ENCODE measurements around the gene GNG12. TPM values are rescaled to one million over a fixed set of nuclear protein-coding genes. Genes with fewer than 3 reads are reported as not detected.

The GNG12 gene
- total RNA-seq, 2 donors from 2014 or later = 29.1 to 45.4 TPM

DNA sequence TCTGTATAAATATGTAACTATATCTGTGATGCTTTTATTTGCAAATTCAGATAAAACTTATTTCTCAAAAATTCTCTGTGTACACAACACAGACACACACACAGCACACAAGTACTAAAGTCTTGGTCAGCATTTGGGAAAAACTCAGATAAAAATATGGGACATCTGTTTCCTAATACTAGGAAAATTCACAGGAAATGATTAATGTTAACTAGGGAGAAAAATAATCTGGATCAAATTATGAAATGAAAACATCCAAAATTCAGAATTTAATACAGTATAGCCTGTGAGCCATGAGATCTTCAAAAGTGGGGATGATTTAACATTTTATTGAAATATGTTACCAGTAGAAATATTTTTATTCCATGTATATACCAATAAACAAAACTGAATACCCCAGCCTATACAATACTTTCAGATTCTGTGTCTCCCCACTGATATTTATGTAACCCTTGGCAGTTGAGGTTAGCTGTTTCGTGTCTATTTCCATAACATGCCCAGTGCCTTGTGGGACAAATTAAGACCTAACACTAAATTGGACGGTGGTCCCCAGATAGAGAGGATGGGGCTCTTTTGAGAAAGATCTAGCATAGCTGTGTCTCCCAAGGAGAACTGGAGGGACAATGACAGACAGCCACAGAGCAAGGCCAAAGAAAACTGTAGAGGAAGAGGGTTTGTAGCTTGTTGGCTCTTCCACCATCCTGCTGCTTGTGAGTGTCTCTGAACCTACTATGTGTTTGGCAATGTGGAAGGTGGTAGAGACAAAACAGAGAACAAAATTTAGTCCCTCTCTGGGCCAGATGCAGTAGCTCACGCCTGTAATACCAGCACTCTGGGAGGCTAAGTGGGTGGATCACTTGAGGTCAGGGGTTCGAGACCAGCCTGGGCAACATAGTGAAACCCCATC lies 47.2 kb downstream of the GNG12 start:
- Histone ChIP-seq H3K9me3 (no peaks in the 10 kb centered on the region), H3K4me1 (no peaks in the 10 kb centered on the region), H3K36me3 (no peaks in the 10 kb centered on the region), H3K27ac (no peak overlapping the region), H3K27me3 (no peaks in the 10 kb centered on the region), H3K4me3 (no peak overlapping the region)
- DNase-seq (ENCODE audit: low spot score) = no peak
- TF ChIP-seq, protein P1, sequence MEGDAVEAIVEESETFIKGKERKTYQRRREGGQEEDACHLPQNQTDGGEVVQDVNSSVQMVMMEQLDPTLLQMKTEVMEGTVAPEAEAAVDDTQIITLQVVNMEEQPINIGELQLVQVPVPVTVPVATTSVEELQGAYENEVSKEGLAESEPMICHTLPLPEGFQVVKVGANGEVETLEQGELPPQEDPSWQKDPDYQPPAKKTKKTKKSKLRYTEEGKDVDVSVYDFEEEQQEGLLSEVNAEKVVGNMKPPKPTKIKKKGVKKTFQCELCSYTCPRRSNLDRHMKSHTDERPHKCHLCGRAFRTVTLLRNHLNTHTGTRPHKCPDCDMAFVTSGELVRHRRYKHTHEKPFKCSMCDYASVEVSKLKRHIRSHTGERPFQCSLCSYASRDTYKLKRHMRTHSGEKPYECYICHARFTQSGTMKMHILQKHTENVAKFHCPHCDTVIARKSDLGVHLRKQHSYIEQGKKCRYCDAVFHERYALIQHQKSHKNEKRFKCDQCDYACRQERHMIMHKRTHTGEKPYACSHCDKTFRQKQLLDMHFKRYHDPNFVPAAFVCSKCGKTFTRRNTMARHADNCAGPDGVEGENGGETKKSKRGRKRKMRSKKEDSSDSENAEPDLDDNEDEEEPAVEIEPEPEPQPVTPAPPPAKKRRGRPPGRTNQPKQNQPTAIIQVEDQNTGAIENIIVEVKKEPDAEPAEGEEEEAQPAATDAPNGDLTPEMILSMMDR (IDR thresholded peaks at IDR 0.05) = no peak

DNA sequence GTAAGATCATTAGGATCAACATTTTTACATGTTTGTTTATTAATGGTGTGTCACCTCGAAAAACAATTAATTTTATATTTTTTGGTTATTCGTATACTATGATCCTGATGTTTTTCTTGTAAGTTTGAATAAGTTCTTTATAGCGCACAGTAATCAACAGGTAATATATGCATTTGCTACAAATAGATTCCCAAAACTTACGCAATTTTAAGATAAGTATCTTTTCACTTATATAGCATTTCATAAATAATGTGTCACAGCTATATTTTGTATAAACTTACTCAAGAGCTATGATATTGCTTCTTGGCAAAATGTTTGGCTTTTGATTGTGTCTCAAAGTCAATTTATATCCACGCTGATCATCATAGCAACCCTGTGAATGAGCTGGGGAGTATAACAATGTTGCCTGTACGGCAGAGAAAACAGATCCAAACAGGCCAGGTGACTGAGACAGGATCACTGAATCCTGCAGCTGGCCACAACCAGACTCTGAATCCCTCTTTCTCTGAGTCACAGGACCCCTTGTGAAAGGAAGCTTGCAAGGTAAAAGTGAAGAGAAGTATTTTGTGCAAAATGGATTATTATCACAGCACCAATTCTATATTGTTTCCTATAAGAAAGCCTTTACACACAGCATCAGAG lies 48.6 kb downstream of the GNG12 start:
- Histone ChIP-seq H3K27me3 (no peaks in the 10 kb centered on the region), H3K27ac (no peak overlapping the region), H3K9me3 (no peaks in the 10 kb centered on the region), H3K4me3 (no peak overlapping the region), H3K36me3 (no peaks in the 10 kb centered on the region), H3K4me1 (no peaks in the 10 kb centered on the region)
- TF ChIP-seq, protein P1 (IDR thresholded peaks at IDR 0.05) = no peak
- DNase-seq (ENCODE audit: low spot score) = no peak

DNA sequence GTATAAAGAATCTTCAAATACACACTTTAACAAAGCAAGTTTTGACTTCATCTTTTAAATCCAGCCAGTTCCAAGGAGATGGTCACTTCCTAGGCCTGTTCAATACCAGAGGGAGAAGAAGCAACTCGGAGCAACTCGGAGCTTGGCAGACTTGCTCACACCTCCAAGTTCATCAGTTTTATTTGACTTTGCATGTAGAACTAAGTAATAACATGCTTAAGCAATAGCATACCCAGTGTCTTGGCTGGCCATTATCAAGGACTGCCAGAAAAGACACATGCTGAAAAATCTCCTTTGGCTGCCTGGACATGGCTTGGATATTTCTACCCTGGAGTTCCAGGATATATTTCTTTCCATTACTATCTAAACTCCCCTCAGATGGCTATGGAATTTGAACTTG lies 52.6 kb downstream of the GNG12 start:
- Histone ChIP-seq H3K27me3 (no peaks in the 10 kb centered on the region), H3K9me3 (no peaks in the 10 kb centered on the region), H3K4me1 (peaks cover 0 to 2% of the 10 kb centered on the region in 2 donors), H3K4me3 (no peak overlapping the region), H3K36me3 (no peaks in the 10 kb centered on the region), H3K27ac (no peak overlapping the region)
- no peak for DNase-seq (ENCODE audit: low spot score)
- TF ChIP-seq, protein P1 (IDR thresholded peaks at IDR 0.05) = no peak

DNA sequence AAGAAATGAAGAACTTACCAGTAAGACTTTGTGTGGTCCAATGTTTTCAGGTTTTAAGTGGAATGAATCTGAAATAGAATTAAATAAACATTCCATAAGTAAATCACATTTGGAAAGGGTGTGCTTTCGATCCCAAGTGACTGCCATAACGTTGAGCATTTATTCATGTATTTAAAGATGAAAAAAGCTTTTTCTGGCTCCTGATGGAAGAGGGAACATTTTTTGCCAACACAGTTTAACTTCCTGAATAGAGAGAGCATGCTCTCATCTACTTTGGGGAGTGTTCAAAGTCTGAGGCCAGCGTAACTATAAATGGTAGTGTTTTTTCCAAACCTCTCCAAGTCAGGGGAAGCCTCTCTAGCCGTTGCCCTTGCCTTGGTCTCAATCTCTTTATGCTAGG lies 55.8 kb downstream of the GNG12 start:
- Histone ChIP-seq H3K27me3 (no peaks in the 10 kb centered on the region), H3K4me1 (peaks cover 0 to 2% of the 10 kb centered on the region in 2 donors), H3K9me3 (no peaks in the 10 kb centered on the region), H3K4me3 (no peak overlapping the region), H3K27ac (peak overlapping the region; percentile 22 to 37), H3K36me3 (no peaks in the 10 kb centered on the region)
- TF ChIP-seq, protein P1 (IDR thresholded peaks at IDR 0.05) = no peak
- no peak for DNase-seq (ENCODE audit: low spot score)

DNA sequence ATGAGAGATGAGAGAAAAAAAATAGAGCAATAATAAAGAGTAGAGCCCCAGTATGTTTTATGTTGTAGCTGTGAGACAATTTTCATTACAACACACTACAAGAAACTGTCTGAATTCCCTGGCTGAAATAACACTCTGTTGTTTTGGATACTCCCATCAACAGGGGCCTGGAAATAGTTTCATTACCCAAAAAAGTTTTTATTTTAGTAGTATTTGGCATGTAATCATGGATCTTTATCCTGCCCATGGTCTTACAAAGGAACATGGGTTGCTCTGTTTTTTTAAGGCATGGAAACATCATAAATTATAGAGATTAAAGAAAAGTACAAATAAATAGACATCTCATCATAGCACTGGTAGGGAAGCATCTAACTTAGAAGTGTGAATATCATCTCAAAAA lies 56.3 kb downstream of the GNG12 start:
- H3K4me1 ChIP-seq = peaks cover 0 to 4% of the 10 kb centered on the region in 2 donors
- TF ChIP-seq, protein P1 (IDR thresholded peaks at IDR 0.05) = no peak
- H3K36me3 ChIP-seq = no peaks in the 10 kb centered on the region
- no peak for DNase-seq (ENCODE audit: low spot score)
- no peak overlapping the region for H3K4me3 ChIP-seq
- H3K9me3 ChIP-seq = no peaks in the 10 kb centered on the region
- H3K27ac ChIP-seq = peak overlapping the region; percentile 22 to 37
- H3K27me3 ChIP-seq = no peaks in the 10 kb centered on the region

Measured in right atrium auricular region (tissue), 2 donors.